ENCODE results near the gene DCAF17. TPM values are rescaled to one million over a fixed set of nuclear protein-coding genes. Genes with fewer than 3 reads are reported as not detected.

DCAF17 gene
- total RNA-seq, 1 experiment from 2014 or later = 18.5 TPM

Small RNA genes lying within 50 kb of the gene (small RNA-seq; reads per million reads assigned to genes)
- not detected for gene AC007969.2

Other genes starting within 250 kb of the DCAF17 start
- 34.3 and 36.1 TPM in 2 replicates for gene METTL8, start 236 bp upstream of the DCAF17 start, total RNA-seq (2014; rRNA removed; shearing (Covaris generic))
- gene CYBRD1, start 88.2 kb downstream of the DCAF17 start, total RNA-seq (2014; rRNA removed; shearing (Covaris generic)) = 28.2 and 28.4 TPM in 2 replicates

Measured in HT1080 (cell line).